Middle frontal gyrus (tissue), 1 donor: ENCODE data around the gene VIPR2.
"Not testable (repeated sequence)": the region's sequence is repeated elsewhere in the genome, so short reads cannot be mapped to it uniquely, and the experiment has no call there.

Source experiments
- DNase-seq: peaks from one replicate; pipeline ENCODE4 v3.0.0-alpha.2; 2015; ENCODE audit warnings: low spot score; ENCODE audit errors: extremely low spot score

VIPR2 gene

GRCh38 chr7:159105832-159106811 is 38.5 kb downstream of the VIPR2 start:
- no peak for DNase-seq

- no peak for DNase-seq
These were observed 39.4 kb downstream of the VIPR2 start for GRCh38 chr7:159105066-159105780.

GRCh38 chr7:159104188-159104920 is 40.3 kb downstream of the VIPR2 start:
- DNase-seq = no peak

GRCh38 chr7:159103382-159104187 is 41.1 kb downstream of the VIPR2 start:
- DNase-seq = no peak

GRCh38 chr7:159102681-159103381 is 41.8 kb downstream of the VIPR2 start:
- DNase-seq = no peak

- not testable (repeated sequence) for DNase-seq
These were observed 43.0 kb downstream of the VIPR2 start for GRCh38 chr7:159101661-159102091.

GRCh38 chr7:159101083-159101395 is 43.6 kb downstream of the VIPR2 start:
- not testable (repeated sequence) for DNase-seq

GRCh38 chr7:159100281-159101082 is 44.2 kb downstream of the VIPR2 start:
- not testable (repeated sequence) for DNase-seq

GRCh38 chr7:159099711-159100231 is 44.9 kb downstream of the VIPR2 start:
- no peak for DNase-seq

- no peak for DNase-seq
These were observed 45.6 kb downstream of the VIPR2 start for GRCh38 chr7:159098811-159099655.

- DNase-seq = no peak
These were observed 46.3 kb downstream of the VIPR2 start for GRCh38 chr7:159098424-159098786.

- DNase-seq = no peak
These were observed 46.8 kb downstream of the VIPR2 start for GRCh38 chr7:159097661-159098423.

- DNase-seq = no peak
These were observed 47.7 kb downstream of the VIPR2 start for GRCh38 chr7:159096736-159097581.

- no peak for DNase-seq
These were observed 48.7 kb downstream of the VIPR2 start for GRCh38 chr7:159095979-159096411.

GRCh38 chr7:159094919-159095915 is 49.5 kb downstream of the VIPR2 start:
- DNase-seq = no peak
